GM12874 (cell line): ENCODE results near the gene LRBA.

Experiments
- TF ChIP-seq, protein P1 (sequence below): IDR thresholded peaks from 2 replicates; pipeline ENCODE4 v1.5.1; 2011; ENCODE audit warnings: low read depth, mild to moderate bottlenecking, control low read depth, low read length, moderate library complexity; ENCODE audit not compliant: insufficient read depth

The LRBA gene

DNA sequence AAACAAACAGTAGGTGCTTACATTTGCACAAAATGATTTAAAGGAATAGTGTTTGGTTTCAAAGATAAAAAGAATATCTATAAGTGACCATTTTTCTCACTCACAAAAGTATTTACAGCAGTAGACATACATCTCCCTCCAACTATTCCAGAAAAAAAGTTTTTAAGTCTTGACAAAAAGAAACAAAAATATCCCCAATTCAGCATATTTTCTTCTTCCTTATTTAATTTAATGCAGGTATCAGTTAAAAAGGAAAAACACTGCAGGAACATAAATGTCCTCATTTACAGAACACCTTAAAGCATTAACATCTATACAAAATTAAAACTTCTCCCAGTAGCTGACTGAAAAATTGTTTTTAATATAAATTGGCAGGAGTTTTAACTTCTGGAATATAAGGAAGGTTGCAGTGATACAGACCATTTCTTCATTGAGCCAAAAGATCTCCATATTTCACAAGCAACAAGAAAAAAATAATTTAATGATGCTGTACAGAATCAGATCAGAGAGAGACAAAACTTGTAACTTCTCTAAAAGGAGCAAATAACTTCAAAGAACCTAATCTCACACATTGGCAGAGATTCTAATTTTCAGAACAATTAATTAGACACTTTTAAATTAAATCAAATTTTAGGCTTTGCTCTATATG is 428.8 kb downstream of the LRBA start:
- TF ChIP-seq, protein P1, sequence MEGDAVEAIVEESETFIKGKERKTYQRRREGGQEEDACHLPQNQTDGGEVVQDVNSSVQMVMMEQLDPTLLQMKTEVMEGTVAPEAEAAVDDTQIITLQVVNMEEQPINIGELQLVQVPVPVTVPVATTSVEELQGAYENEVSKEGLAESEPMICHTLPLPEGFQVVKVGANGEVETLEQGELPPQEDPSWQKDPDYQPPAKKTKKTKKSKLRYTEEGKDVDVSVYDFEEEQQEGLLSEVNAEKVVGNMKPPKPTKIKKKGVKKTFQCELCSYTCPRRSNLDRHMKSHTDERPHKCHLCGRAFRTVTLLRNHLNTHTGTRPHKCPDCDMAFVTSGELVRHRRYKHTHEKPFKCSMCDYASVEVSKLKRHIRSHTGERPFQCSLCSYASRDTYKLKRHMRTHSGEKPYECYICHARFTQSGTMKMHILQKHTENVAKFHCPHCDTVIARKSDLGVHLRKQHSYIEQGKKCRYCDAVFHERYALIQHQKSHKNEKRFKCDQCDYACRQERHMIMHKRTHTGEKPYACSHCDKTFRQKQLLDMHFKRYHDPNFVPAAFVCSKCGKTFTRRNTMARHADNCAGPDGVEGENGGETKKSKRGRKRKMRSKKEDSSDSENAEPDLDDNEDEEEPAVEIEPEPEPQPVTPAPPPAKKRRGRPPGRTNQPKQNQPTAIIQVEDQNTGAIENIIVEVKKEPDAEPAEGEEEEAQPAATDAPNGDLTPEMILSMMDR, result no peak

DNA sequence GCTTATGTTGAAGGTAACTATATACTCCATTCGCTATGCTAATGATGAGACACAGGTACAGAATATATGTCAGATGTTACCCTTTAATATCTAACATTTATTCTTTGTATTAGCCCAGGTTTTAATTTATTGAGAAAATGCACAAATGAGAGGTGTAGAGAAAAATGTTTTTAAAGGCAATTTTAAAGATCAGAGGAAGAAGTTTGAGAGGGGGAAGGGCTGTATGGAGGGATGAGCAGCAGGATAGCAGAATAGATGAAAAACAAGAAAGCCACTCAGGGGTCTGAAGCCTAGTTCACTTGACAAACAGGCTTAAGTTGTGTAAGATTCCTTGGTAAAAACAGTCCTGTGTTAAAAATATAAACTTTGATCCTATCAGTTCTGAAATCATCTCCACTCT is 429.5 kb downstream of the LRBA start:
- TF ChIP-seq, protein P1, result no peak

DNA sequence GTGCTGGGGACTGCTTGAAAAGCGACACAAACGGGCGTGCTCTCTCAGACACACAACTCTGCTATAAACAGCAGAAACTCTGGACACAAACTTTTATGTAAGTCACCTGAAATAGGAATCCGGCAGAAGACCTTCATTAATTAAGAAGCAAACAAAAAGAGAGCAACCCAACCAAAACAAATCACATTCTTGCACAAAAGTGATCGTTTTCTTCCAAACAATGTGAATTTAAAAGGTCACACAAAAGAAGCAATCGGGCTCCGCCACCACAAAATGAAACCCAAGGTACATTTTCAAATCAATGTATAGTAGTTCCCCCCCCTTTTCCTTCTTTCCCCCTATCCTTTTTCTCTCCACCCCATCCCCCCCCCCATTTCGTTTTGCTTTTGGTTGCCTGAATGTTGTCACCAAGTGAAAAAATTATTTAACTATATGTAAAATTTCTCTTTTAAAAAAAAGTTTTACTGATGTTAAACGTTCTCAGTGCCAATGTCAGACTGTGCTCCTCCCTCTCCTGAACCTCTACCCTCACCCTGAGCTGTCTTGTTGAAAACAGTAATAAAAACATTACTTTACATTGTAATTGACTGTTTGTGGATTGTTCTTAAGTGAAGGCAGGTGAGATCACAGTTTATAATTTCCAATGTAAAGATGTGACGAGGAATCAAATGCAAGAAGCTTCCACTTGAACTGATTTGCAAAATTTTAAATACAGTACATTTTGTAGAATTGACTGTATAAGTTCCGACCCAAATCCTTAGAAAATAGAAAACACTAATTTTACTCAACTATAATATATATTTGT is 430.8 kb downstream of the LRBA start:
- TF ChIP-seq, protein P1, result no peak

DNA sequence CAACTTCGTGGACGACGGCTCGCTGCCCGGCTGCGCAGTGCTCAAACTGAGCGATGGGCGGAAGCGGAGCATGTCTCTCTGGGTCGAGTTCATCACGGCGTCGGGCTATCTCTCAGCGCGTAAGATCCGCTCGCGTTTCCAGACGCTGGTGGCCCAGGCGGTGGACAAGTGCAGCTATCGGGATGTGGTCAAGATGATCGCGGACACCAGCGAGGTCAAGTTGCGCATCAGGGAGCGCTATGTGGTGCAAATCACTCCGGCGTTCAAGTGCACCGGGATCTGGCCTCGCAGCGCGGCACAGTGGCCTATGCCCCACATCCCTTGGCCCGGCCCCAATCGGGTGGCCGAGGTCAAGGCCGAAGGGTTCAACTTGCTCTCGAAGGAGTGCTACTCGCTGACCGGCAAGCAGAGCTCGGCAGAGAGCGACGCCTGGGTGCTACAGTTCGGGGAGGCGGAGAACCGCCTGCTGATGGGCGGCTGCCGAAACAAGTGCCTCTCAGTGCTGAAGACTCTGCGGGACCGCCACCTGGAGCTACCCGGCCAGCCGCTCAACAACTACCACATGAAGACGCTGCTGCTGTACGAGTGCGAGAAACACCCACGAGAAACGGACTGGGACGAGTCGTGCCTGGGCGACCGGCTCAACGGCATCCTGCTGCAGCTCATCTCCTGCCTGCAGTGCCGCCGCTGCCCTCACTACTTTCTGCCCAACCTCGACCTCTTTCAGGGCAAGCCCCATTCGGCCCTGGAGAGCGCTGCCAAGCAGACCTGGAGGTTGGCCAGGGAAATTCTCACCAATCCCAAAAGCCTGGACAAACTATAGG is 431.6 kb downstream of the LRBA start:
- TF ChIP-seq, protein P1, result no peak

DNA sequence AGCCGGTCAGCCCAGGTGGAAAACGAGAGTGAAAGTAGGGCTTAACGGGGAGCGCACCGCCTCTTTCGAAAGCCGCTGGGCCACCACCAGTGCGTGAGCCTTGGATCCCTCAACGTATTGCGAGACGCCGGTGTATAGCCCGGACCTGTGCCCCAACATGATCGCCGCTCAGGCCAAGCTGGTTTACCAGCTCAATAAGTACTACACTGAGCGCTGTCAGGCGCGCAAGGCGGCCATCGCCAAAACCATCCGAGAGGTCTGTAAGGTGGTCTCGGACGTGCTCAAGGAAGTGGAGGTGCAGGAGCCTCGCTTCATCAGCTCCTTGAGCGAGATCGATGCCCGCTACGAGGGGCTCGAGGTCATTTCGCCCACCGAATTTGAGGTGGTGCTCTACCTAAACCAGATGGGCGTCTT is 432.2 kb downstream of the LRBA start:
- TF ChIP-seq, protein P1, result no peak

DNA sequence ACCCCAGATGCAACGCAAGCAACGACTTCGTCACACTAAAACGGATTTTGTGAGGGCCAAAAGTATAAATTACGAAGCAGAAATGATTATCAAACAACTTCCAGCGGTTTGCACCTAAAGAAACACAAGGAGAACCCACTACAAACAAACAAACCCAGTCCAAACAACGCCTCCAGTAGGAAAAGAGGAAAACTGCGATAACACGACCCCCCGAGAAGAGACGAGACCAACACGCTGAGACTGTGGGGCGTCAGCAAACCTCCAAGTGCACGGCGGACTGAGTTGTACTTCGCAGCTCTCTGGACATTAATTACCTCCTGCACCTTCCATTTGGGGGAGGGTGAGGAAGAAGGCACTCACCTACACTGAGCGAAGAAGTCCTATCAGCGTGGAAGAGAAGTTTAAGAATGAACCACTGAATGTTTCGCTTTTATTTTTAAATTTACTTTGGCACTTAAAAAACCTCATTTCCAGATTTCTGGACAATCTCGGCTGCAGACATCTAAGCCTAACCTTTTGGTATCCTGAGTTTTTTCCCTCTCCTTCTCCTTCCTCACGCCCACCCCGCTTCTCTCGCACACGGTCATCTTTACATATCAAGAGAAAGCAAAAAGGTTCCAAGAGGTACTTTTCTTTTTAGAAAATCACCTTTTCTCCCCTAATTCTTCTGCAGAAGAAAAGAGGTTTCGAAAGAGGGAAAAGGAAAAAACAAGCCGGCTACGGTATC is 432.8 kb downstream of the LRBA start, which contains the start of gene MAB21L2:
TSS of gene MAB21L2 (plus strand) at position 6 of the 727 bp plus-strand sequence. CDS start 879 bp downstream, outside the sequence.
- TF ChIP-seq, protein P1, result no peak
